NOMO-1 treated with dmso at 0.1 percent for 144 hours (cell line): ENCODE results near the gene SYMPK.
"Not testable (repeated sequence)": the region's sequence is repeated elsewhere in the genome, so short reads cannot be mapped to it uniquely, and the experiment has no call there.

ENCODE experiments used
- DNase-seq: peaks from one replicate; lab custom pipeline; 2025; ENCODE audit not compliant: unreplicated experiment; lab: John Stamatoyannopoulos, UW

The SYMPK gene

GRCh38 chr19:45809643-45810159 lies 53.2 kb downstream of the SYMPK start:
- no peak for DNase-seq

DNA sequence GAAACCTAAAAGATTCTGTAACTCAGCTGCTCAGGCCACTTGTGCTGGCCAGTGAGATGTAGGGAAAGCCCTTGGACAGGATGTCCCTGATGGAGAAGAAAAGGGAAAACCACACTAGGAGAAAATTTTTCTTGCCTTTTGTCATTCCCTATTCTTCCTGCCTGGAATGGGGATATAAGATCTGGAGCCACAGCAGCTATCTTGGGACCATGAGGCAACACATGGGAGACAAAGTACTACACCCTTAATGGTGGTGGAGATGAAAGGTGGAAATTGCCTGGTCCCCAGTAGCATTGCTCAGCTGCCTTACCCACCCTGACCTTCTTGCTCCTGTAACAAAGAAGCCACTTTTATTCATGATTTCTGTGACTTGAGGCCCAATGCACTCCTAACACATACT lies 57.2 kb downstream of the SYMPK start:
- no peak for DNase-seq

GRCh38 chr19:45804959-45805230 lies 58.1 kb downstream of the SYMPK start:
- no peak for DNase-seq

- no peak for DNase-seq
These were observed 58.6 kb downstream of the SYMPK start for GRCh38 chr19:45804140-45804958.

DNA sequence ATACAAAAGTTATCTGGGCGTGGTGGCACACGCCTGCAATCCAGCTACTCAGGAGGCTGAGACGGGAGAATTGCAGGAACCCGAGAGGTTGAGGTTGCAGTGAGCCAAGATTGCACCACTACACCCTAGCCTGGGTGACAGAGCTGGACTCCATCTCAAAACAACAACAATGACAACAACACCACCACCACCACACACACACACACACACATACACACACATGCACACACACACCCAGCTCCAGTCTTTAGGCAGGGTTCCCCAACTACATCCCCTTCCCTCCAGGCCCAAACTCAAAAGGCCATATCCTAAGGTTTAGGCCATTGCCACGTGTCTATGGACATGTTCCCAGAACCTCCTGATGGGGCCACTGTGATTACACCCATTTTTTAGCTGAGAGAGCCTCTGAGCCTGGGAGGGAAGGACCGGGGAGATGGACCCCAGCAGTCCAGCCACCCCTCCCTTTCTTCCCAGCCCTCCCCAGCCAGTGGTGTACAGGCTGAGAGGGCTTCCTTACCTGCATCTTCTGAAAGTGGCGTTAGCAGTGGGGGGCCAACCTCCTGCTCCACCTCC lies 61.3 kb downstream of the SYMPK start:
- DNase-seq: no peak

- DNase-seq: no peak
These were observed 62.8 kb downstream of the SYMPK start for GRCh38 chr19:45800070-45800553.

DNA sequence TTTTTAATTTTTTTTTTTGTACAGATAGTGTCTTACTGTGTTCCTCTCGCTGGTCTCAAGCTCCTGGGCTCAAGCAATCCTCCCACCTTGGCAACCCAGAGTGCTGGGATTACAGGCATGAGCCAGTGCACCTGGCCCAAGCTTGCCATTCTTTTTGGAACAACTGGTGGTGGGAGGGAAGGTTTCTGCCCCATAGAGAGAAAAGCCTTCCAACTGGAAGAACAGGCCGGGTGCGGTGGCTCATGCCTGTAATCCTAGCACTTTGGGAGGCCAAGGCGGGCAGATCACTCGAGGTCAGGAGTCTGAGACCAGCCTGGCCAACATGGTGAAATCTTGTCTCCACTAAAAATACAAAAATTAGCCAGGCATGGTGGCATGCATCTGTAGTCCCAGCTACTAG lies 63.4 kb downstream of the SYMPK start:
- DNase-seq: not testable (repeated sequence)

GRCh38 chr19:45798995-45799517 lies 63.9 kb downstream of the SYMPK start:
- DNase-seq: no peak

DNA sequence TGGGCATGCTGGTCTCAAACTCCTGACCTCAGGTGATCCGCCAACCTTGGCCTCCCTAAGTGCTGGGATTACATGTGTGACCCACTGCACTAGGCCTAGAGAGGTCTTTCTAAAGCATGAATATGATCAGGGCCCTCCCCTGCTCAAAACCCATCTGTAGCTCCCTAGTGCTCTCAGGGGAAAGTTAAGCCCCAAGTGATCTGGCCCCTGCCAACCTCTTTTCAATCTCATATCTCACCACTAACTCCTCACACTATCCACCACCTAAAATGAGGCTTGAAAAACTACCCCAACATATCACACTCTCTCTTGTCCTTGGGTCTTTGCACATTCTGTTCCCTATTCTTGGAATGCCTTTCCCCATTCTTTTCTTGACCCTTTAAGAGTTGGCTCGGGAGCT lies 68.3 kb downstream of the SYMPK start:
- no peak for DNase-seq

GRCh38 chr19:45793876-45794275 lies 69.1 kb downstream of the SYMPK start:
- DNase-seq: no peak

DNA sequence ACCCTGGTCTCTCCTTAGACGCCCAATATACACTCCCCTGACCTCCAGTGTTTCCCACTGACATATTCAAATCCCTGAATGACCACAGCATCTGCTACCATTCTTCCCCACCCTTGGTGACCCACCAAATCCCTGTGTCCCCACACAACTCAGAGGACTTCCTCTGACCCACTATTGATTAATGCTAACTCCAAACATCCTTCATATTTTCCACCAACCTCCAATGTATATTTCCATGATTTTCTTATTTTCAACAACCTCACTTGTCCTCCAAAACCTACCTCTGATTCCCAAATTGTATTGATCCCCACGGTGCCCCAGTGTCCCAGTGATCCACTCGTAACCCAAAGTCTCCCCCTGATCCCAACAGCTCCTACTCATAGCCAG lies 69.8 kb downstream of the SYMPK start:
- DNase-seq: no peak

GRCh38 chr19:45792470-45793177 lies 70.3 kb downstream of the SYMPK start, which contains the start of gene DMWD:
DMWD (minus strand) TSS chr19:45792845; CDS start chr19:45792756, 89 bp downstream.
- peak; percentile 95 for DNase-seq

DNA sequence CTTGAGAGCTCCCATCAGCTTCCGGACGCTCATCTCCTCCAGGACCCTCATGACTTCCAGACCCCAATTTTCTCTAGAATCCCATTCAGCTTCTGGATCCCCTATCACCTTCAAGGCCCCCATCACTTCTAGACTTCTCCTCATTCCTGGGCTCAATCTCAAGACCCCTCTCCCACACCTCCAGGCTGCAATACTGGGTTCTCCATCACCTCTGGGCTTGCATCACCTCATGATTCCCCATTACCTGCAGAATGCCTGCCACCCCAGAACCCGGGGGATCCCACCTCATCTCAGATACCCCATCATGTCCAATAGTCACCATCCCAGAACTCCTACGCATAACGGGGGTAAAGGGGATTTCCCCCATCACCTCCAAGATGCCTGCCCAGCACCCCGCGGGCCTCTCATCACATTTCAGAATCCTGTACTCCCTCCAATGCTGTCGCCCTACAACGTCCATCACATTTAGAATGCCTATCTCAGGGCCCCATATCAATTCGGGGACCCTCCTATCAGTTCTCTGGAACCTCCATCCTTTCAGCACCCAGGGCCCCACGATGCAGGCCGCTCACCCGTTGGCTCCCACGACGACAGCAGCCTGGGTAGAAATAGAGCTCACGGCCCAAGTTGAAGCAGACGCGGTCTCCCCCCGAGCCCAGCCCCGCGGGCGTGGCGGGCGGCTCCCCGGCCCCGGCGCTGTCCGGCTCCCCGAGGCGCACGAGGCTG lies 71.0 kb downstream of the SYMPK start:
- DNase-seq: no peak

GRCh38 chr19:45790942-45791341 lies 72.0 kb downstream of the SYMPK start:
- peak; percentile 93 for DNase-seq

DNA sequence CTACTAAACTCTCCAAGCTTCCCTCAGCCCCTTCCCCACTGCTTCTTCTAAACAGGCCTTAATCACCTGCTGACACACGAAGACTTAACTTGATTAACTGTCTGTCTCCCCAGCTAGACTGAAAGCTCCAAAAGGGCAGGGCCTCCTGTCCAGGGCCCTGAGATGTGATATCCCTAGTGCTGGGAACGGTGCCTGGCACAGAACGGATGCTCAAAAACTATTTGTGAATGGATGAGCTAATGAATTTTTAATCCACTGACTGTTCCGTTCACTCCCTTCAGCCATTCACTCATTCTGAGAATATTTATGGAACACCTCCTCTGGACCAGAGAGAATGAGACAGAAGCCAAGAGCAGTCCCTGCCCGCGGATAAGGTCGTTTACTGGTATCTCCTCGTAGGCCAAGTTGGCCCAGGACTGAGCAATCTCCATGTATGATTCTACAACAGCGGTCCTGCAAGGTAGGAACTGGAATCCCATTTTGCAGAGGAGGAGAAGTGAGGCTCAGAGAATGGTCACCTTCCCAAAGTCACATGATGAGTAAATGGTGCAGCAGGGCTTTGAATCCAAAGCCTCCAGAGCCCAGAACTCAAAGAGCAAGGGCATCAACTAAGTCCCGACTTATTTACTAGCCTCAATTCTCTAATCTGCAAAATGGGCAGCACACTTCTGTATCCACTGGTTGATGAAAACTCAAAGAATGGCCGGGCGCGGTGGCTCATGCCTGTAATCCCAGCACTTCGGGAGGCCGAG lies 73.7 kb downstream of the SYMPK start:
- DNase-seq: no peak

GRCh38 chr19:45786533-45786894 lies 76.4 kb downstream of the SYMPK start:
- DNase-seq: no peak

DNA sequence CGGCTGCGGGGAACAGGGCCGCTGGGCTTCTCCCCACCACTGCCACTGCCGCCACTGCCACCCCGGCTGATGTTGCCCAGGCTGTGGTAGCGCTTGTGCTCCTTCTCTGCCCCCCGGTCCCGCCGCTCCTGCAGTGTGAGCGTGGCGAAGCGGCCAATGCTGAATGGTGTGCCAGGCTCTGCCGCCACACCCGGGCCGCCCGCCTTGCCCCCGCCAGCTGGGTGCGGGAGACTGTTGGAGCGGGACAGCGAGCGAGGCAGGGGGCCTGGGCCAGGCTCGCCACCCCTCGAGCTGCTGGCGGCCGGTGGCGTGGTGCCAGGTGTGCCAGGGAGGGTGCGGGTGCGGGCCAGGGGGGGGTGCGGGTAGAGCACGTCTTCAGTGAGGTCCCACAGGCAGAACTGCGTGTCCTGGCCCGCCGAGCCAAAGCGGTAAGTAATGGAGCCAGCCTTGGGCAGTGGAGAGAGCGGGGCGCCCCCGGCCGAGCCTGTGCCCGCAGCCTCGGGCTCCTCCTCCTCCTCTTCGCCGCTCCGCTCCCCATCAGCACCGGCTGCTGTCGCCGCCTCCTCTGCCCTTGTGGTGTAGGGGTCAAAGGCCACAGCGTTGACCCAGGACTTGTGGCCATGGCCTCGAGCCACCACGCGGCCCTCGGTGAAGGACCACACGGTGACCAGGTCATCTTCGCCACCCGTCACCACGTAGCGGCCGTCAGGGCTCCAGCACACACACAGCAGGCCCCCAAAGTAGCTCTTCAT lies 77.0 kb downstream of the SYMPK start:
- DNase-seq: no peak

DNA sequence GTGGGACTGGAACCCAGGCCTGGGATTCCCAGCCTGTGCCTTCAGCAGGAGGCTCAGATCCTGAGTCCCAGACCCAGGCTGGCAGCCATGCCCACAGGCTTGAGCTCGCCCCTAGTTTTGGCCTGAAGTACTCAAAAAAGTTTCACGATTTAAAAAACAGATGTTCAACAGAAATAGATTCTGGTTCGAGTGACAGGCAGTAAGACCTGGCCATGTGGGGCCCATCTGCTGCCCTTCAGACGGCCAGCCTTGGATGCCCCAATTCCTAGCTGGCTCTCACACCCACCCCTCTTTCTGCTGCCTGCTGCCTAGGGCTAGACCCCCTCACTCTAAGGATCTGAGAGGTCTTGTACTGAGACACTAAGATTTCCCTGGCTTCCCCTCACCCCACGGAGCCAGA lies 77.8 kb downstream of the SYMPK start:
- no peak for DNase-seq

GRCh38 chr19:45784096-45784495 lies 78.9 kb downstream of the SYMPK start:
- no peak for DNase-seq
